Sigmoid colon (tissue), 4 donors: ENCODE measurements around the gene PDE2A.

Experiments
- CTCF ChIP-seq, 4 experiments: fragments of 450-650 bp in 3 of 4; fragments of 200-600 bp in 1 of 4; IDR thresholded peaks; one replicate each; pipeline ENCODE4 v1.5.1; 2016 to 2019; ENCODE audit warnings: antibody characterized with exemption in 4 of 4, mild to moderate bottlenecking in 3 of 4, moderate library complexity in 2 of 4
- EP300 ChIP-seq, 4 donors: sonication (generic); formaldehyde crosslinking; IDR thresholded peaks; one replicate each; pipeline ENCODE4 v1.6.1; 2017; ENCODE audit warnings: antibody characterized with exemption in 4 of 4
- POLR2A ChIP-seq, 2 donors: fragments of 450-650 bp; IDR thresholded peaks; one replicate each; pipeline ENCODE4 v1.6.1; 2016; ENCODE audit warnings: antibody characterized with exemption in 2 of 2, mild to moderate bottlenecking in 2 of 2, moderate library complexity in 2 of 2
- POLR2AphosphoS5 ChIP-seq, 4 donors: sonication (generic); formaldehyde crosslinking; IDR thresholded peaks; one replicate each; pipeline ENCODE4 v1.6.1; 2017; ENCODE audit warnings: antibody characterized with exemption in 4 of 4

GRCh38 chr11:72646472-72646871 lies 27.8 kb downstream of the PDE2A start:
- no peak for TF ChIP-seq CTCF (IDR thresholded peaks at IDR 0.05)
- no peak for TF ChIP-seq POLR2A (IDR thresholded peaks at IDR 0.05)
- TF ChIP-seq POLR2AphosphoS5 (IDR thresholded peaks at IDR 0.05) = no peak
- TF ChIP-seq EP300 (IDR thresholded peaks at IDR 0.05) = no peak
